GM19238 (cell line): ENCODE measurements around the gene VSTM2B.

Source experiments
- DNase-seq: peaks from one replicate; pipeline ENCODE4 v3.0.0; 2011; ENCODE audit warnings: low spot score; ENCODE audit not compliant: insufficient read length

The VSTM2B gene

DNA sequence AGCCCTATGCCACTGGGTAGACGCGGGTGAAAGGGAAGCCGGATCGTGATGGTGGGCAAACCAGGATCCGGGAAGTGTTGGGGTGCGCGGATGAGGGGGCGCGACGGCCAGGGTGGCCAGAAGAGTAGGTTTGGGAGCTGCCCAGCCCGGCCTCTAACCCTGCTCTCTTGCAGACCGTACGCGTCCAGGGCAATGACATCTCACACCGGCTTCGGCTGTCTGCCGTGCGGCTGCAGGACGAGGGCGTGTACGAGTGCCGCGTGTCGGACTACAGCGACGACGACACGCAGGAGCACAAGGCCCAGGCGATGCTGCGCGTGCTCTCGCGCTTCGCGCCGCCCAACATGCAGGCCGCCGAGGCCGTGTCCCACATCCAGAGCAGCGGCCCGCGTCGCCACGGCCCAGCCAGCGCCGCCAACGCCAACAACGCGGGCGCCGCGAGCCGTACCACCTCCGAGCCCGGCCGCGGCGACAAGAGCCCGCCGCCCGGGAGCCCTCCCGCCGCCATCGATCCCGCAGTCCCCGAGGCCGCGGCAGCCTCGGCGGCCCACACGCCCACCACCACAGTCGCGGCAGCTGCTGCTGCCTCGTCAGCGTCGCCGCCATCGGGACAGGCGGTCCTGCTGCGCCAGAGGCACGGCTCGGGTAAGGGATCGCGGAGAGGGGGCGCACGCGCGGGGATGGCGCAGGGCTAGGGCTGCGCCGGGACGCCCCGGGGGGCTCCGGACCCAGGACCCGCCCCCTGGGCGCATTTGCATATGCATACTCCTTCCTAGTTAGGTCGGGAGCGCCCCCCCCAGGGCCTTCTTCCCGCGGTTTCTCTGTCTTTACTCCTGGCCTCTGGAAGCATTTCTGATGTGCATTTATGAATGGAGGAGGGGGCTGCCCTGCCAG lies 4.1 kb downstream of the VSTM2B start:
- no peak for DNase-seq

DNA sequence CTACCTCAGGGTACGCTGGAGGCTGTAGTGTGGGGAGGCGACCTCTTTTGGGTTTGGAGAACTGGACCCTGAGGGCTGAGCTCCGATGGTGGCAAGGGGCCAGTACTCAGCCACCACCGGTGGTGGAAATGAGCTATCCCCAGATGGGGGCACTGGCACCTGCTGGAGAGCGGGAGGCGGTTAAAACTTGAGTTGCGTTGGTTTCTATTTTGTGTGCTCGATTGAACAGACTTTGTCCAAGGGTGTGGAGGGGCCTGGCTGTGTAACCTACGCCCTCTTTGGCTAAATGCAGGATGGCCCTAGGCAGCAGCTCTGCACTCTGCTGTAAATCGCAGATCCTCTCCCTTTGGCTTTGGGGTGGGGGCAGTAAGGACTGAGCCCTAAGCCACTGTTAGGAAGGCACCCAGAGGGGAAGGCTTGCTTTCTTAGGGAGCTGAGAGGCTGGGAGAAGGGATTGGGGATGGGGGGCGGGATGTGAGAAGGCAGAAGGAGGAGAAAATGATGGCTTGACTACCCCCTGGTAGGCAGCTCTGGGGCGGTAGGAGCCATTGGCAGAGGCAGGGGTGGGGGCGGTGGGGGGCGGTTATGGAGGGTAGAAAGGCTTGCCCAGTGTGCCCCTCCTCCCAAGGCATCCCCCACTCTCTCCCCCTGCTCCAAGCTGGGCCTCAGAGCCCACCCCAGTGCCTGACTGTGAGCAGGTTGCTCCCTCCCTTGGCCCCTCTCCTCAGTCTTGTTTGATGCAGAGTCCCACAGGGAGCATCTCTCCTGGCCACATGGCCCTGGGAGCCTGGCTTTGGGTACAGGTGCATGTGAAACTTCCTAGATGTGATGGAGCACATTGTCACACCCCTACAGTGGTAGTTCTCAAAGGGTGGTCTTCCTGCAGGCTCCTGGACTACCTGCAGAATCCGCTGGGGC lies 5.0 kb downstream of the VSTM2B start:
- DNase-seq: no peak

DNA sequence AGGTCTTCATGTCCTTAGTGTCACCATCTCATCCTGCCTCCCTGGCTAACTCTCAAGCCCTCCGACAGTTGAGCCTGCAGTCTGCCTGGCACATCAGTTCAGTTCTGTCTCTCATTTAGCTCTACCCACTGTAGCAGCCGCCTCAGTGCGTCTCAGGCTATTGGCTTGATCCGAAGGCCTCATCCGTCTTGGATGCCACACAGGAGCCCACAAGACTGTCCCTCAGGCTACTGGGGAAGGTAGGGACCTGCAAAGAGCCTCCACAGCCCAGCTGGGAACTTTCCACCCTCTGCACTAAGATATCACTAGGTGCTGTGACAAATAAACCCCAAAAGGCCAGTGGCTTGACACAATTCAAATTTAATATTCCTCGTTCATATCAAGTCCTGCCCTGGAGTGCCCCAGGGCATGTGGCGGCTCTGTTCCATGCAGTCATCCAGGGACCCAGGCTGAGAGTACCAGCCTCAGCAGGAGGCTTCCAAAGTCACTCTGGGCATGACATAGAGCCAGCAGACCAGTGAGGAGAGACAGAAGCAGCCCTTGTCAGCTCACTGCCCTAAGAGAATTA lies 5.7 kb downstream of the VSTM2B start:
- no peak for DNase-seq

- no peak for DNase-seq
Measured at GRCh38 chr19:29532097-29532496, 6.3 kb downstream of the VSTM2B start.

DNA sequence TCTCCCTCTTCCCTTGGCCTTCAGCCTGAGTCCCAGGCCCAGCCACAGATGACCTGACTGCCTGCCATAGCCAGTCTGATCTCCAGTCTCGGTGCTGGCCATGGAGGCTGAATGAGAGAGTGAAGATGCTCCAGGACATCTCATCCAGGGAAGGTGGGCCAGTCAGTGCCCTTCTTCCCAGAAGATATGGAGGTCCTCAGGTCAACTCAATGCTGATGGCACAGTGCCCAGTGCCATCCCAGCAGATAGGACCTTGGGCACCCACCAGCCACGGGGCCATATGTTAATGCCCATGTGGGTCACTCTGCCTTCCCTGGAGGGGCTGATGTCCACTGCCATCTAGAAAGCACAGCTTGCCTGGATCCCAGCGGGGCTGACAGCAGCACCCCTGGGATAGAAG lies 7.2 kb downstream of the VSTM2B start:
- DNase-seq: no peak

DNA sequence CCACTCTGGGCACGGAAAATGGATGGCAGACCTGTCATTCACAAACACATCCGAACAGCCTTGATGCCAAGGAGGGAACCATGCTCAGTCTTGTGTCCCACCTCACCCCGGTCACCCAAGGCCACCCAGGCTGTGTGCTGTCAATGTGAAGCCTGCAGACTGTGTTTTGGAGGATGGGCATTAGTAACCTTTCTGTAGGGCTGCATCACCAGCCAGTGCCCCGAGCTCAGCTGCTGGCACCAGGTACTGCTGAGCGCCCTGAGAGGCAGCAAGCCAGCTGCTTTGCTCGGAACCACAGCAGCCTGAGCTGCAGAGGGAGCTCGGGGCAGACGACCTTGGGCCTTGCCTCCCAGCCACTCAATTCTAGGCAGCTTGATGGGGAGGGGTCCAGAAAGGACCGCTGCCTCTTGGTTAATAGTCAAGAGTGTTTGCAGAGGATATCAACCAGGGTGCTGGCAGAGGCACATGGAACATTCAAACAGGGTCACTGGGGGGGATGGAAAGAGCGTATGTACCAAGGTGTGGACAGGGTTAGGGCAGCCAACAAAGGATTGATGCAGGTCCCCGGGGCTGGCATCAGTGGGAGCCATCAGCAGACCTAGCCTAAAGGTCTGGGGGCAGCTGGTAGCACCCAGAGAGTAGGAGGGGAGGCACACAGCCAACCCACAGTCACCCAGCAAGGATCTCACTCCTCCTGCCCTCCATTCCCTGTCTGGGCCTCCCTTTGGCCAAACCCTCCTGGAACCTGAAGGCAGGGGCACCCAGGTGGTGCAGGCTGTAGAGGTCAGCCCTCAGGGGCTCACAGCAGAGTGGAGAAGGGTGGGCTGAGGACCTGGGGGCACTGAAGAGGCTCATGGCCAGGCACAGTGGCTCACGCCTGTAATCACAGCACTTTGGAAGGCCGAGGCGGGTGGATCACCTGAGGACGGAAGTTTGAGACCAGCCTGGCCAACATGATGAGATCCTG lies 8.1 kb downstream of the VSTM2B start:
- no peak for DNase-seq

- no peak for DNase-seq
Measured at GRCh38 chr19:29535214-29535831, 9.5 kb downstream of the VSTM2B start.

GRCh38 chr19:29535984-29536508 lies 10.3 kb downstream of the VSTM2B start:
- DNase-seq: no peak

GRCh38 chr19:29537181-29537580 lies 11.4 kb downstream of the VSTM2B start:
- DNase-seq: no peak

DNA sequence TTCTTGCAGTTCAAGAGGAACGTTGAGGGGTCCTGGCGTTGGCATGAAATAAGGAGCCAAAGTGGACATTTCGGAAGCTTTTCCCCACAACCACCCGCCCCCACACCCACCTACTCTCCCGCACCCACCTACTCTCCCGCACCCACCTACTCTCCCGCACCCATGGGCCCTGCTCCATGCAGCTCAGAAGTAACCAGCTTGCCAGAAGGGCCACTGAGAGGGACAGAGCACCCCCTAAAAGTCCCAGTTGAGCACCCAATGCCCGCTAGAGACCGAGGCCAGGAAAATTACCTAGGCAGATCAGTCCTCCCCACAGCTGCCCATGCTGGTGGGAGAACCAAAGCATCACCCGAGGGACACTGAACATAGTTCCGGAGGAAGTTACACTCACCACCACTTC lies 11.8 kb downstream of the VSTM2B start:
- no peak for DNase-seq

DNA sequence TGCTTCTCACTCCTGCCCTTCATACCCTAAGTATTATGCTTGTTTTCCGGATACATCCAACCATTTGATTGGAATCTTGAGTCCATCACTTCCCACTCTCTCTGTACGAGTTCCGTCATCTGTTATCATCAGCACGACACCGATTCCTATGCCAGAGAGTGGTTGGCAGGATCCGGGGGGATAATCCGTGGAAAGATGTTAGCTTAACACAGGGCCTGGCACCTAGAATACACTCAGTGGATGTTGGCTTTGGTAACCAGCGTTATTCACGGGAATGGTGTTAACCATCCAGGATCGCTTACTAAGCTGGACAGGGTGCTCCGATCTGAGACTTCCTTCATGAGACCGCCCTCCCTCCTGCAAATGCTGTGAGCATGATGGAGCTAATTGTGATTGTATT lies 12.4 kb downstream of the VSTM2B start:
- no peak for DNase-seq

GRCh38 chr19:29538651-29539050 lies 12.9 kb downstream of the VSTM2B start:
- DNase-seq: no peak

DNA sequence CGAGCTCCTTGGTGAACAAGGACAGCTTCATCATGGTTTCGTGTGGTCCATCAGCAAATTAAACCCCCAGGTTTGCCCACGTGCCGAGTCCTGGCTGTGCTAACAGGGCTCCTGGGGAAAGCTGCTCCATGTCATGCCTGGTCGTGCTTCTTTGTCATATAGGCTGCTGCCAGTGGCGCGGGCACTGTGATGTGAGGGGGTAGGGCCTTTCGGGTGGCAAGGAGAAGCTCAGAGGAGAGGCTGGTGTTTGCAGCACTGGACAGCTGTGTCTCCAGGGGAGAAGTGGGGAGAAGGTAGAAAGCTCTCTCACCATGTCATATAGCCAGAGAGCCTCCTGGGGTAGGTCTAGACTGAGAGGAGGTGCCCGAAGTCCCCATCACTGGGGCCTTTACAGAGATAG lies 13.3 kb downstream of the VSTM2B start:
- DNase-seq: no peak

DNA sequence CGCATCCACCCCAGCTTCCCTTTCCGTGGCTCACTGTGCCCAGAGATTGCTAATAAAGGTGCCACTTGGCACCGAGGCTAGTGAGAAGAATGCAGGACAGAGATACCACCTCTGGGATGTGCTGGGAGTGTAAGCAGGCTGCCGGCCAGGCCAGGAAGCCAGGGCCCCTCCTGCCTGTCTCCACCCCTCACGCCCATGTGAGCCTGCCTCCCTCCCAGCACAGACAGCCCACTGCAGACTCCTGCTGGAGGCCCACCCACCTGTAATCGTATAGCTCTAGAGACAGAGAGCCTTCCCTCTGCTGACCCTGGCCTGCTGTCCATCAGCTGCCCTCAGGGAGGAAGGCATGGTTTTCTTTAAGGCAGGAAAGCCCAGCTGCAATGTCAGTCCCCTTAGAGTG lies 13.9 kb downstream of the VSTM2B start:
- DNase-seq: no peak

DNA sequence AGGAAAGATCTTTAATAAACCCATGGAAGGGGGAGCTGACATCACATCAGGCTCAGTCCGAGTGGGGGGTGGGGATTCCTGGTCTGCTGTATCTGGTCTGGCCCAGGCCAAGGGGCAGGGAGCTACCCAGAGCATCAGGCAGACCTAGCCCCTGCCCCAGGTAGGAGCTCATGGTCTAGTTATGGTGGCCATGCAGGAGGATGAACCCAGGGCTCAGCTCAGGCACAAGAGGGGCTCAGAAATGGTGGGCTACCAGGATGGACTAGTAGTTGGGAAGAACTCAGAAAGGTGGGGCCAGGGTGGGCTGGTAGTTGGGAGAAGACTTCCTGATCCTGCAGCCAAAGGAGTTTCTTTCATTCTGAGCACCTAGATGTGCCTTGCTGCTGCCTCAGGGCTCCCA lies 14.3 kb downstream of the VSTM2B start:
- DNase-seq: no peak

DNA sequence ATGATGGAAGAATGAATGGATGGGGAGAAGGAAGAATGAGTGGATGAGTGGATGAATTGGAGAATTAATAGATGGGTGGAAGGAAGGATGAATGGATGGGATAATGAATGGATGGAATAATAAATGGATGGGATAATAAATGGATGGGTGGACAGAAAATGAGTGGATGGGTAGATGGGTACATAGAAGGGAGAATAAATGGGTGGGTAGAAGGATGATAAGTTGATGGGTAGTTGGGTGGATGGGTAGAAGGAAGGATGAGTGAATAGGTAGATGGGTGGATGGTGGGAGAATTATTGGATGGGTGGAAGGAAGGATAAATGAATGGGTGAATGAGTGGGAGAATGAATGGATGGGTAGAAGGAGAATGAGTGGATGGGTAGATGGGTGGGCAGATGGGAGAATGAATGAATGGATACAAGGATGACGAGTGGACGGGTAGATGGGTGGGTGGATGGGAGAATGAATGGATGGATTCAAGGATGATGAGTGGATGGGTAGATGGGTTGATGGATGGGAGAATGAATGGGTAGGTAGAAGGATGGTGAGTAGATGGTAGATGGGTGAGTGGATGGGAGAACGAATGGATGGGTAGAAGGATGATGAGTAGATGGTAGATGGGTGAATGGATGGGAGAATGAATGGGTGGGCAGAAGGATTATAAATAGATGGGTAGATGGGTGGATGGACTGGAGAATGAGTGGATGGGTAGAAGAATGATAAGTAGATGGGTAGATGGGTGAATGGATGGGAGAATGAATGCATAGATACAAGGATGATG lies 15.9 kb downstream of the VSTM2B start:
- DNase-seq: no peak

DNA sequence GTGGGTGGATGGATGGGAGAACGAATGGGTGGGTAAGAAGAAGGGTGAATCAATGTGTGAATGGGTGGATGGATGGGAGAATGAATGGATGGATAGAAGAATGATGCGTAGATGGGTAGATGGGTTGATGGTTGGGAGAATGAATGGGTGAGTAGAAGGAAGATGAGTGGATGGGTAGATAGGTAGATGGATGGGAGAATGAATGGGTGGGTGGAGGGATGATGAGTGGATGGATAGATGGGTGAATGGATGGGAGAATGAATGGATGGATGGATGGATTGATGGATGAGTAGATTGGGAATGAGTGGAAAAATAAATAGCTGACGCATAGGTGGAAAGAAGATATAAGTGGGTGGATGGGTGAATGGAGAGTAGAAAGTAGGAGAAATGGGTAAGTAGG lies 16.5 kb downstream of the VSTM2B start:
- no peak for DNase-seq

DNA sequence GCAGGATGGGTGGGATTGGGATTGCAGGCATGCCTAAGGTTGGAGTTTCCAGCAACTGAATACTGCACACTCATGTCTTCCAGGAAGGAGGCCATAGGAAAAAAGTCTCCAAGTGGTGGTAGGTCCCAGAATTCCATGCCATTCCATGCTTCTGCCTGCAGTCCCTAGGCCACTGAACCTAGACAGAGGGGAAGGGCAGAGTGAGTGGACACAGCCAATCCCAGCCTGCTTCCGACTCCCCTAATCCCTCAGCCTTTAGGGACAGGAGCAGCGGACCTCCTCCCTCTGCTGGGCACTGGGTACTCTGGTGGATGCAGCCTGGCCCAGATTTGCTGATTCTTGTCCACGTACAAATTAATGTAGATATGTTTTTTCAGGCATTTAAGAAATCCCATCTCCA lies 17.0 kb downstream of the VSTM2B start:
- no peak for DNase-seq

GRCh38 chr19:29543381-29543780 lies 17.6 kb downstream of the VSTM2B start:
- no peak for DNase-seq
